Measurements from ENCODE around the gene DUSP12.

Gene DUSP12

GRCh38 chr1:161791904-161792655 is 42.5 kb downstream of the DUSP12 start:
- DNase-seq (ENCODE audit: low read depth), result peak; percentile 54
- TF ChIP-seq CTCF (conservative IDR thresholded peaks at IDR 0.05; ENCODE audit: control insufficient read depth, insufficient read depth, low read depth, low read length), result no peak
- no peak overlapping the region for H3K4me3 ChIP-seq (ENCODE audit: control insufficient read depth, low read depth, low read length)

GRCh38 chr1:161792740-161793139 is 43.2 kb downstream of the DUSP12 start:
- TF ChIP-seq CTCF (conservative IDR thresholded peaks at IDR 0.05; ENCODE audit: control insufficient read depth, insufficient read depth, low read depth, low read length), result peak; percentile 60
- H3K4me3 ChIP-seq (ENCODE audit: control insufficient read depth, low read depth, low read length), result no peak overlapping the region
- peak; percentile 92 for DNase-seq (ENCODE audit: low read depth)

- no peak overlapping the region for H3K4me3 ChIP-seq (ENCODE audit: control insufficient read depth, low read depth, low read length)
- no peak for DNase-seq (ENCODE audit: low read depth)
- no peak for TF ChIP-seq CTCF (conservative IDR thresholded peaks at IDR 0.05; ENCODE audit: control insufficient read depth, insufficient read depth, low read depth, low read length)
Observed at GRCh38 chr1:161799792-161800191, 50.2 kb downstream of the DUSP12 start.

GRCh38 chr1:161801955-161802354 is 52.4 kb downstream of the DUSP12 start:
- no peak overlapping the region for H3K4me3 ChIP-seq (ENCODE audit: control insufficient read depth, low read depth, low read length)
- TF ChIP-seq CTCF (conservative IDR thresholded peaks at IDR 0.05; ENCODE audit: control insufficient read depth, insufficient read depth, low read depth, low read length), result no peak
- DNase-seq (ENCODE audit: low read depth), result peak; percentile 21

- no peak for DNase-seq (ENCODE audit: low read depth)
- H3K4me3 ChIP-seq (ENCODE audit: control insufficient read depth, low read depth, low read length), result no peak overlapping the region
- TF ChIP-seq CTCF (conservative IDR thresholded peaks at IDR 0.05; ENCODE audit: control insufficient read depth, insufficient read depth, low read depth, low read length), result no peak
Observed at GRCh38 chr1:161803181-161803580, 53.6 kb downstream of the DUSP12 start.

- H3K4me3 ChIP-seq (ENCODE audit: control insufficient read depth, low read depth, low read length), result no peak overlapping the region
- TF ChIP-seq CTCF (conservative IDR thresholded peaks at IDR 0.05; ENCODE audit: control insufficient read depth, insufficient read depth, low read depth, low read length), result no peak
- DNase-seq (ENCODE audit: low read depth), result no peak
Observed at GRCh38 chr1:161805399-161806197, 56.0 kb downstream of the DUSP12 start.
